ENCODE data around the gene DCX.

DCX gene

GRCh38 chrX:111302284-111302683, 109.7 kb downstream of the DCX start:
- DNase-seq, result no peak

DNA sequence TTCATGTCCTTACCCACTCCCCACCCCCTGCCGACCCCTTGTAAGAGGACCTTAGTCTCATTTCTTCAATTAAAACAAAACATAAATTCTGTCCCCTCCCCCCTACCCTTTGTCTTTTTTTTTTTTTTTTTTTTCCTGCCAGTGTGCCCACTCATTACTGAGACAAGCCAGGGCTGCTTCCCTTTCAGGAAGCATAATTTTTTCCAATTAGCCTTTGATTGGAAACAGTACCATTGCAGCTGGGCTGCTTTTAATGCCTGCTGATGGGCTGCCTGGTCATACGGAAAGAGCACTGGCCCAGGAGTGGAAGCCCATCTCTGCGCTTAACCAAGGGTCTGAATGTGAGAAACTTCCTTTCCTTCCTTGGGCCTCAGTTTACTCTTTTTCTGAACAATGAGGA, 123.2 kb downstream of the DCX start:
- no peak for DNase-seq

GRCh38 chrX:111284631-111285293, 127.2 kb downstream of the DCX start:
- no peak for DNase-seq

DNA sequence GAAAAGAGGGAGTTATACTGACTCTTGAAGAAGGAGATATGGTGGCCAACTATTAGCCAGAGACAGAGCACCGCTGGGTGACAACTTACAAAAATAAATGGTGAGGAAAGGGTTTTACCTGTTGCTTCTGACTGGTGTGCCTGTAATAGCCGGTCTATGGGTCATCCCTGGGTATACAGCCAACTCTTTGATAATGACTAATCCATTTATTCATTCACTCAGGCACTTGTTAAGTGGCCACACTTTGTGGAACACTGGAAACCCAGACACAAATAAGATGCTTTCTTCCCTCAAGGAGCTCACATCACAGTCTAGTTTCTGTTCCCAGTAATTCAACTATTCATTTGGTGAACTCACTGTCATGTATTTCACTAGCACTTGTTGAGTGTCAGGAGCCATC, 128.5 kb downstream of the DCX start:
- no peak for DNase-seq

DNA sequence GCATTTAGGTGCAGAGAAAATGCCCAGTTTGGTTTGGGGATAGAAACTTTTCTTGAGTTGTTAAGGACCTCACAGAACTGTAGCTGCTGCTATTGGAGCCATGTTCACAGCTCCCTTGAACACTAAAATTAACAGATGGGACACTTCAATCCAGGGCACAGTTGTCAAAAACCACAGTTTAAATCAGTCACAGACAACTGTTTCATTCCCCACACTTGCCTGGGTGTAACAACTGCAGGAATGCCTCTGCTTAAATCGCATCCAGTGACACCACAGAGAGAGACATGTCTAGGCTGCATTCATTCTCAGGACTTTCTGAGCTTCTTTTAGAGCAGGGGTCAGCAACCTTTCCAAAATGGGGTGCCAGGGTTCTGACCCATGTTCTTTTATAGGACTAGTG, 129.0 kb downstream of the DCX start:
- DNase-seq, result no peak

GRCh38 chrX:111282139-111282538, 129.9 kb downstream of the DCX start:
- DNase-seq, result no peak

DNA sequence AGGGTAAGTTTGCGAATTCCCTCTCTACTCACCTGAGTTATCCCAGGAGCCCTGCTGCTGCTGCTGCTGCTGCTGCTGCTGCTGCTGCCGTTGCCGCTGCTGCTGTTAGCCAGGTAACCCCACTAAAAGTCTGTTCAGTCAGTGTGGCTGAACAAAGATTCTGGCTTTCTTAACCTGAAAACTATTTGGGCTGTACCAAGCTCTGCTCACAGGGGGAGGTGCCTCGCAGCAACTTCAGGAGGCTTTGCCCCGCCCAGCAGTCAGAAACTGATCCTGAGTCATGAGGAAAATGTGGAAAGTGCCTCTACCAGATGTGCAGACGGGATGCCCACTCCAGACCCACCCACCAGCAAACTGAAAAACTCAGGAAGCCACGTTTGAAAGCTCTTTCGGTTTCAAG, 141.7 kb downstream of the DCX start, which contains the start of gene CAPN6:
TSS of gene CAPN6 (minus strand) at position 145 of the 400 bp plus-strand sequence. CDS start 6,547 bp downstream, outside the sequence.
- DNase-seq, result no peak

- DNase-seq, result no peak
Measured at GRCh38 chrX:111268506-111268905, 143.5 kb downstream of the DCX start.

DNA sequence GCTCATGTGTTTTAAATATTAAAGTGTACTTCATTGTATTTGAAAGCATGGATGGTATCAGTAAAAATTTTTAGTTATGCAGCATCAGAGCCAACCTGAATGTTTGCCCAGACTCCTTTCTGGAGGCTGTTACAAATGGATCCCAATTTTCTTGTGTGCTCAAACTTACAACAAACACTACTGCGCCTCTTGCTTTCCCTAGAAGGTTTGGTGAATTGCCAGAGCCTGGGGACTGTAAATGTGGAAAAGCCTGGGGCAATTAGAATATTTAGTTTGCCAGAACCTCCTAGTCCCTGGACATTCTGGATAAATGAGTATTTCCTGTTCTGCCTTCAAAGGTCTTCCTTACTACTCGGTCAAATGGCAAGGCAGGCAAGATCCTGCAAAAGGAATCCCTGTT, 146.5 kb downstream of the DCX start:
- DNase-seq, result no peak

DNA sequence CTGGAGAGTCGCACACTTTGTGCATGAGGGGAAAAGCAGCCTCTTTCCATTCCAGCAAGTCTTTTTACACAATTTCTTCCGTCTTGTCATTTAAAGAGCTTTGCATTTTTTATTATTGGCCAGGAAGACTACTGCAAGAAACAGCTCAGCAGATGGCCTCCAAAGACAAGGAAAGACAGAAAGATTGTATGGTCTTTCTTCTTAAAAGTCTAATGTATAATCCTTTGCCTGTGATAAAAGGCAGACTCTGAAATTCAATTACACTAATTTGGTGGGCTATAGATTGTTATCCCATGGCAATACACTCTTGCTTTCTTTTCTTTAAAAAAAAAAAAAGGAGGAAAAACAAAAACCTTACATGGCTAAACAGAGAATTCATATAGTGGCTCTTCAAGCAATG, 147.6 kb downstream of the DCX start:
- no peak for DNase-seq

DNA sequence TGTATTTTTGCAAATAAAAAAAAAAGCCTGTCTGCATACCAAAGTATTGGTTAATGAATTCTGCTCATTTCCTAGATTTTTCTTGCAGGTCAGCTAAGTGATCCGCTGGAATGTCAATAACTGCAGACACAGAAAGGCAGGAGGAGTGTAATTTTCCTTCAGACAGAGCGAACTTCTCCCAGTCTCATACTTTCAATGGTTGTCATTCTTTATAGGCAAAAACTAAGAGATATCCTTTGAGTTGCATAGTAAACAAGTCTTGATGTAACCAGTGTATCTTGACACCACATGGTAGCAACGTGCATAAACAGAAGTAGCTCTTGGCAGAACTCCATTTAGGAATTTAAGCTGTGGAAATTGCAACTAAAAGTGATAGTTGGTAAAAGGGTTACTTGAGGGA, 149.9 kb downstream of the DCX start:
- no peak for DNase-seq

- DNase-seq, result no peak
Measured at GRCh38 chrX:111260451-111260850, 151.5 kb downstream of the DCX start.

- no peak for DNase-seq
Measured at GRCh38 chrX:111259559-111259958, 152.4 kb downstream of the DCX start.

DNA sequence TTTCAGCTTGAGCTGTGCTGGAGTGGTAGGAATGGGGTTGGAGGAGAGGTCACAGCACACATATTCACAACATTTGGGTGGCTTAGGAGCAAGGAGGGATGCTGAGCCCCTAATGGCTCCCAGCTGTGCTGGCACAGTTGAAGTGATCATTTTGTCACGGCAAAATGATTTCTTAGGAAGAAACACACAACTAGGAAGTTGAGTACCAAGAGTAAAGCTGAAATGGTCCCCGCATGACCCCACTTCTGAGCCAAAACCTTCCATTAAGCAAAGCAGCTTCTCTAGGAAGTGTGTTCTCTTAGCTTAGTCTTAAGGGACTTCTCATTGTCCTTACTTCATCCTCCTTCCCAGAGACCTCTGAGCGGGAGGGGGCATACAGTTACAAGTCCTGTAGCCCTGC, 154.3 kb downstream of the DCX start:
- no peak for DNase-seq

DNA sequence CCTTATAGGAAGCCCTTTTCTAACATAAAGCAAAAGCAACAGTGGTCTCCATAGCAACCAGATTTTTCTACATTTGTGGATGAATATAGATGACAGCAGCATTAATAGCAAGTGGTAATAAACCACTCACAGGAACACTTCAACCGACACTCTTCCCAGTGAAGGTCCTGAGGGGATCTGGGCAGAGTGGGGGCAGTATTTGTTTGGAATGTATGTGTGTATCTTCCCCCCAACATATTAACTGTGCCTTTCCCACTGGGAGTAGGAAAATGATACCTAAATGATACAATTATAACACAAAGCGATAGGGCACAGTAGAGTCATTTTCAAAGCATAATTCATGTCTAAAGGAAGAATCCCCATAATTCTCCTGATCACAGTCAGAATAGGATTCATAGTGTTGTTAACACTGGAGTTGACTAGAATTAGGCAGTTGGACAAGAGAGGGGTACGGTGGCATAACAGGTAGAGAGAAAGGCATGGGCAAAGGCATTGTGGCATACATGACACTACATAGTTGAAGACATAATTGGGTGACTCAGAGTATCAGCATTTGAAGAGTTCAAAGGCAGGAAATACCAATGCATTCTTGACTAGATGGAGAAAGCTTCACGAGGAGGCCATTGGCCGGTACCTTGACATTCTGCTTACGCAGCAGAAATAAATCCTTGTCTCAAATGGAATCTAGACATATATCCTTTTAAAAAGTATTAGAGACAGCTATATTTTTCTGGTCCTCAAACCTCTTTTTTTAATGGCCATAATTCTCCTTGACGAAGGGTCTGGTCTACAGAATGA, 156.9 kb downstream of the DCX start:
- DNase-seq, result no peak

DNA sequence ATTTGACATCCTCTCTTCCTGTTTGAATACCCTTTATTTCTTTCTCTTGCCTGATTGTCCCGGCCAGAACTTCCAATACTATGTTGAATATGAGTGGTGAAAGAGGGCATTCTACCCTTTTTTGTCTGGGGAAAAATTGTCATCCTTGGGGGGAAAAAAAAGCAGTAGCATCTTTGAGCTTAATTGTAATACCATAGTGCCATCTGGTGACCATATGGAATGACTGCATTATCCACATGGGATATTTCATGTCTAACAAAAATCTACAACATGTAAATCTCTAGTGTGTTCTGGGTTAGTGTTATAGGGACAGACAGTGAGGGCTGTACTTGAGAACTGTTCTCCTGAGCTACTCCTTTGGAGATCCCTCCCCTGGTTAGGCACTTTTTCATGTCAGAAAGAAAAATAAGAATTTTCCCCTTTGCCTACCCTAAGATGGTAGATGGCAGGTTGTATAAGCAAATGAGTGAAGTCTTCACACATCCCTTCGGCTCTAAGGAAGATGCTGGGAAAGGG, 167.7 kb downstream of the DCX start:
- DNase-seq, result no peak

Measured in NCI-H2171 (cell line).